D721Med (cell line): ENCODE results near the gene STIM1.

Experiments used
- DNase-seq: peaks from one replicate; pipeline ENCODE4 v3.0.0; 2011; ENCODE audit warnings: low spot score; ENCODE audit not compliant: insufficient read length
- FAIRE-seq: peaks from 2 replicates; lab custom pipeline; 2011; peaks lifted over from hg19 to GRCh38; lab: Jason Lieb, UNC
- CTCF ChIP-seq: IDR thresholded peaks from 2 replicates; pipeline ENCODE4 v1.5.1; 2012; ENCODE audit warnings: mild to moderate bottlenecking, control low read depth; ENCODE audit not compliant: insufficient read depth; ENCODE audit errors: missing control alignments

Gene STIM1

GRCh38 chr11:4086575-4087353 lies 231.3 kb downstream of the STIM1 start:
- TF ChIP-seq CTCF = no peak
- no peak for FAIRE-seq
- no peak for DNase-seq

- TF ChIP-seq CTCF = no peak
- no peak for FAIRE-seq
- no peak for DNase-seq
These were observed 232.1 kb downstream of the STIM1 start for GRCh38 chr11:4087551-4087950.

- no peak for TF ChIP-seq CTCF
- no peak for FAIRE-seq
- no peak for DNase-seq
These were observed 234.8 kb downstream of the STIM1 start for GRCh38 chr11:4090258-4090657.

- no peak for FAIRE-seq
- no peak for TF ChIP-seq CTCF
- DNase-seq = no peak
These were observed 236.6 kb downstream of the STIM1 start for GRCh38 chr11:4092026-4092425.

GRCh38 chr11:4093519-4094347 lies 238.3 kb downstream of the STIM1 start:
- FAIRE-seq (no peak), DNase-seq (no peak)
- no peak for TF ChIP-seq CTCF

- no peak for FAIRE-seq
- no peak for TF ChIP-seq CTCF
- DNase-seq = peak; percentile 55
These were observed 239.2 kb downstream of the STIM1 start, which contains the start of gene RRM1 for GRCh38 chr11:4094348-4095291. Gene RRM1 (plus strand): TSS chr11:4094799. CDS start chr11:4095013, 214 bp downstream.
